GM12892 (cell line): ENCODE measurements around the gene DDX49.

Experiments
- POLR2A ChIP-seq: IDR thresholded peaks from 2 replicates; pipeline ENCODE4 v1.6.1; 2011; ENCODE audit warnings: low read depth, low read length, control low read depth
- POLR2AphosphoS5 ChIP-seq: IDR thresholded peaks from 2 replicates; pipeline ENCODE4 v1.6.1; 2011; ENCODE audit warnings: low read depth, low read length, control low read depth
- TAF1 ChIP-seq: IDR thresholded peaks from 2 replicates; pipeline ENCODE4 v1.6.1; 2011; ENCODE audit warnings: low read depth, mild to moderate bottlenecking, control low read depth, low read length, borderline replicate concordance

- no peak for TF ChIP-seq POLR2AphosphoS5
- TF ChIP-seq POLR2A: no peak
- TF ChIP-seq TAF1: no peak
These were observed 24.3 kb upstream of the DDX49 start for GRCh38 chr19:18895038-18895823.
